Body of pancreas (tissue), 4 donors: ENCODE data around the gene OSCP1.

ENCODE experiments used
- CTCF ChIP-seq, 7 experiments: fragments of 450-650 bp in 4 of 7; fragments of 200-600 bp in 3 of 7; sonication (generic) in 3 of 7; IDR thresholded peaks; one replicate each; pipeline ENCODE4 v1.5.1; 2016 to 2019; ENCODE audit warnings: antibody characterized with exemption in 7 of 7
- POLR2A ChIP-seq, 3 donors: fragments of 450-650 bp; IDR thresholded peaks; one replicate each; pipeline ENCODE4 v1.6.1; 2016; ENCODE audit warnings: antibody characterized with exemption in 3 of 3, mild to moderate bottlenecking in 2 of 3

DNA sequence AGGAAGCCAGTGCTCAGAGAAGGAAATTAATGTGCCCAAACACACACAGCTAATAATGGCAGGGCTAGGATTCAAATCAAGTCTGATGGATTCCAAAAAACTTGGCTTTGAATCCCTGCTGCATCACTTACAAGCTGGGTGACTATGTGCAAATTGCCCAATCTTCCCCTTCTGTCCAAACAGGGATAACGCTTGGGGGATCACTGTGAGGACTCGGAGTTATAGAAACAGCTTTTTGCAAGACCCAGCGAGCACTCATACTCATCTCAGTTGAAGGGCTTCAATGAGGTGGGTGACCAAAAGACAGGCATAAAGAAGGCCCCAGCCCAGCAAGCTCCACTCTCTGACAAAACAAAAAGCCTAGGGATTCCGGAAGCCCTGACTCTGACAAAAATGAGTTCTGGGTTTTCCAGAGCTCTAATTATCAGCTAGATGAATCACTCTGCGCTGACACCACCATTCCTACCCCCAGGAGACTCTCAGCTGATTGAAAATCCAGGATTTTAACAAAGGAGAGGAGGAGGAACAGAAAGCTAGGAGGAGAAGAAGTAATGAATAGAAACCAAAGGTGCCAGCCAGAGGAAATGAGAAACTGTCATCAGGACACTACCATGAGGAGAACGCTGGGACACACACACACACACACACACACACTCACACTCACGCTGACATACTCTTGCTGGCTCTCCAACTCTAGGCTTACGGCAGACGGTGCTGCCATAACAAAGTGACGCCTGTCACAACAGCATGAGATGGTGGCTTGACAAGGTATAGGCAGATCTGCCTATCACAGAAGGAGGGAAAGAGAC, 62.9 kb downstream of the OSCP1 start:
- TF ChIP-seq CTCF (IDR thresholded peaks at IDR 0.05) (no peak), POLR2A (IDR thresholded peaks at IDR 0.05) (no peak)
